GM12891 (cell line): ENCODE data around the gene GNB1L.

Source experiments
- POLR2A ChIP-seq: IDR thresholded peaks from 2 replicates; pipeline ENCODE4 v1.6.1; 2011; ENCODE audit warnings: low read depth, low read length, control low read depth
- POLR2AphosphoS5 ChIP-seq: IDR thresholded peaks from 2 replicates; pipeline ENCODE4 v1.6.1; 2011; ENCODE audit warnings: low read depth, low read length, control low read depth
- TAF1 ChIP-seq: IDR thresholded peaks from 2 replicates; pipeline ENCODE4 v1.6.1; 2011; ENCODE audit warnings: low read depth, low read length, control low read depth

GRCh38 chr22:19852177-19852781 is 2.4 kb downstream of the GNB1L start:
- no peak for TF ChIP-seq POLR2A
- no peak for TF ChIP-seq TAF1
- no peak for TF ChIP-seq POLR2AphosphoS5
